HEK293 (cell line): Measurements from ENCODE around the gene VAV3.

Source experiments
- CTCF ChIA-PET: fragments of 350-600 bp; formaldehyde crosslinking; extraction: SDS; loops from one replicate; lab custom pipeline; 2021; ENCODE audit warnings: antibody characterized with exemption; lab: Yijun Ruan, JAX
- POLR2A ChIA-PET: fragments of 300-600 bp; formaldehyde crosslinking; extraction: SDS; loops from one replicate; lab custom pipeline; 2020; ENCODE audit warnings: antibody characterized with exemption, inconsistent platforms; lab: Yijun Ruan, JAX
- H3K27ac ChIP-seq: fragments of 200-500 bp; sonication (Bioruptor generic); 2 replicates; pipeline ENCODE4 v1.5.1; 2014; ENCODE audit warnings: low read depth, low read length, control low read depth, inconsistent platforms; ENCODE audit errors: extremely low read depth
- H3K36me3 ChIP-seq, 2 experiments: fragments of 200-500 bp in 1 of 2; sonication (Bioruptor generic) in 1 of 2; 1 replicate in 1 of 2; 2 replicates in 1 of 2; pipeline ENCODE4 v1.5.1; 2014 to 2017; ENCODE audit warnings: inconsistent platforms in 2 of 2, low read length in 2 of 2; ENCODE audit not compliant: control insufficient read depth in 2 of 2, insufficient read depth in 1 of 2
- H3K4me1 ChIP-seq: fragments of 200-500 bp; sonication (Bioruptor generic); 2 replicates; pipeline ENCODE4 v1.5.1; 2014; ENCODE audit warnings: mild to moderate bottlenecking, low read length, inconsistent platforms; ENCODE audit not compliant: control insufficient read depth, insufficient read depth
- H3K4me3 ChIP-seq: 2 replicates; pipeline ENCODE4 v1.5.1; 2011; ENCODE audit warnings: low read depth, mild to moderate bottlenecking, control low read depth, low read length, moderate library complexity
- H3K9me3 ChIP-seq: fragments of 200-500 bp; sonication (Bioruptor generic); 2 replicates; pipeline ENCODE4 v1.5.1; 2014; ENCODE audit warnings: low read depth, low read length, inconsistent platforms; ENCODE audit not compliant: control insufficient read depth, insufficient read depth
- BCL11B ChIP-seq: fragments of 450-650 bp; formaldehyde crosslinking; IDR thresholded peaks from 2 replicates; pipeline ENCODE4 v1.5.1; 2016; ENCODE audit warnings: low read depth, missing biosample characterization, missing genetic modification characterization
- ZBTB21 ChIP-seq: fragments of 450-650 bp; formaldehyde crosslinking; IDR thresholded peaks from 2 replicates; pipeline ENCODE4 v1.5.1; 2017; ENCODE audit warnings: missing biosample characterization, missing genetic modification characterization
- ZNF169 ChIP-seq: fragments of 450-650 bp; formaldehyde crosslinking; IDR thresholded peaks from 2 replicates; pipeline ENCODE4 v1.5.1; 2016; ENCODE audit warnings: missing biosample characterization, missing genetic modification characterization
- ZNF23 ChIP-seq: fragments of 450-650 bp; formaldehyde crosslinking; IDR thresholded peaks from 2 replicates; pipeline ENCODE4 v1.5.1; 2016; ENCODE audit warnings: missing biosample characterization, missing genetic modification characterization, borderline replicate concordance
- ZNF302 ChIP-seq: fragments of 450-650 bp; formaldehyde crosslinking; IDR thresholded peaks from 2 replicates; pipeline ENCODE4 v1.5.1; 2016; ENCODE audit warnings: missing biosample characterization, missing genetic modification characterization, low read depth
- ZNF324 ChIP-seq: fragments of 450-650 bp; formaldehyde crosslinking; IDR thresholded peaks from 2 replicates; pipeline ENCODE4 v1.5.1; 2016; ENCODE audit warnings: missing biosample characterization, missing genetic modification characterization
- ZNF610 ChIP-seq: fragments of 450-650 bp; formaldehyde crosslinking; IDR thresholded peaks from 2 replicates; pipeline ENCODE4 v1.5.1; 2016; ENCODE audit warnings: missing biosample characterization, missing genetic modification characterization, borderline replicate concordance
- ZNF654 ChIP-seq: fragments of 450-650 bp; formaldehyde crosslinking; IDR thresholded peaks from 2 replicates; pipeline ENCODE4 v1.5.1; 2016; ENCODE audit warnings: low read depth, missing biosample characterization, missing genetic modification characterization
- ZNF785 ChIP-seq: fragments of 450-650 bp; formaldehyde crosslinking; IDR thresholded peaks from 2 replicates; pipeline ENCODE4 v1.5.1; 2016; ENCODE audit warnings: missing biosample characterization, missing genetic modification characterization
- ZSCAN30 ChIP-seq: fragments of 450-650 bp; IDR thresholded peaks from 2 replicates; pipeline ENCODE4 v1.5.1; 2018; ENCODE audit warnings: missing biosample characterization, mild to moderate bottlenecking, missing genetic modification characterization, moderate library complexity
- TF ChIP-seq, protein P1 (sequence below): fragments of 450-650 bp; formaldehyde crosslinking; conservative IDR thresholded peaks from 2 replicates; pipeline ENCODE4 v1.5.1; 2016; ENCODE audit warnings: low read depth, missing biosample characterization, missing genetic modification characterization
- TF ChIP-seq, protein P2 (sequence below): sonication (generic); formaldehyde crosslinking; IDR thresholded peaks from 2 replicates; pipeline ENCODE4 v1.8.1; 2022; ENCODE audit warnings: mild to moderate bottlenecking, moderate library complexity, missing genetic modification reagents
- TF ChIP-seq, protein P3 (sequence below): fragments of 450-650 bp; formaldehyde crosslinking; IDR thresholded peaks from 2 replicates; pipeline ENCODE4 v1.5.1; 2016; ENCODE audit warnings: missing biosample characterization, missing genetic modification characterization
- TF ChIP-seq, protein P4 (sequence below): fragments of 450-650 bp; formaldehyde crosslinking; IDR thresholded peaks from 2 replicates; pipeline ENCODE4 v1.5.1; 2016; ENCODE audit warnings: missing biosample characterization, missing genetic modification characterization
- TF ChIP-seq, protein P5 (sequence below): fragments of 450-650 bp; formaldehyde crosslinking; IDR thresholded peaks from 2 replicates; pipeline ENCODE4 v1.5.0; 2017; ENCODE audit warnings: missing biosample characterization, missing genetic modification characterization, borderline replicate concordance

Gene VAV3

DNA sequence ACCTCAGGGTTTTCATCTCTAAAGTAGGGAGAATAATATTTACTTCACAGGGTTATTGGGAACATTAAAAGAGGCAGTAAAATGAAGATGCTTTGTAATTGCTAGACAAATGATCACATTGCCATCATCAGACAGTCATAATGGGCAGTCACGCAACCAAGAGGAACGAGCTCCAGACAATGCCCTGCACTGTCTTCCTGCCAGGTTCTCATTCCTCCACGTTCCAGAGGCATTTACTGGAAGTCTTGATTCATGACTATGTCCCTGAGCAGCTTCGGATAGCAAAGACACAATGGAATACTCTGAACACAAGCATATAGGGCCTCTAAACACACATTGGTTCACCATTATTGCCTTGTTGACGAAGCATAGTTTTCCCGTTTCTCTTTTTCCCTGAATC lies 434.4 kb downstream of the VAV3 start:
- Histone ChIP-seq H3K27ac (no peak overlapping the region), H3K4me1 (no peaks in the 10 kb centered on the region)
- CTCF ChIA-PET, result interaction anchor here (0.6 to 6.8 kb wide), 10 partner anchors 7 to 646 kb away, joined by 3 to 76 read pairs (median 13); no protein-coding TSS in a partner anchor

DNA sequence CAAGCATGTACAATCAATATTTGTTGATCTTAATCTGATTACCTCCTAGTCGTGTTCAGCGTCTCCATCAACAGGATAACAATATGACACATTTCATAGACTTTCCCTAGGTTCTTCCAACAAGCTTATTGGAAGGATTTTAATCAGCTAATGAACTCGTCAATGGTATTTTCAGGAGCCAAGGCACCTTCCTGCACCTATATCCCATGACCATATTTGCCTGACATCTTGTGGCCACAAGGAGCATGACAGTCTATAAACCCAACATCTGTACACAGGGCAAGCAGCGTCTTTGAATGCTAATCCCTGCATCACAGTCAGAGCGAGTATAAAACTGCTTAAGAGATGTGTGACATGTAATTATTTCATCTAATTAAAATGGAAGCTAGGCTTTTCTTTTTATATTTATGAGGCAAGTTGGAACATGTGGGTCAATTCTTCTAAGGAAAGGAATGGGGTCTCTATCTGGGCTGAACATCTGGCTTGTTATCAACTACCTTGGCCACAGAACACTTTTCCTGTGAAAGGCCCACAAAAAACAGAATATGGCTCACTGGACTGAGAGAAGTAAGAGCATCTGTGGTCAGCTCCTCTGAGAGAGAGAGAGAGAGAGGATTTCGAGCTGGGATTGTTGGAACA lies 435.4 kb downstream of the VAV3 start:
- Histone ChIP-seq H3K36me3 (no peaks in the 10 kb centered on the region), H3K9me3 (no peaks in the 10 kb centered on the region), H3K4me3 (no peak overlapping the region), H3K27ac (no peak overlapping the region), H3K4me1 (no peaks in the 10 kb centered on the region)
- CTCF ChIA-PET, result interaction anchor here (0.6 to 6.8 kb wide), 39 partner anchors 8 to 779 kb away, joined by 3 to 76 read pairs (median 4); no protein-coding TSS in a partner anchor
- TF ChIP-seq ZNF610 (tag by site-specific recombination), result no peak
- TF ChIP-seq, protein P1, sequence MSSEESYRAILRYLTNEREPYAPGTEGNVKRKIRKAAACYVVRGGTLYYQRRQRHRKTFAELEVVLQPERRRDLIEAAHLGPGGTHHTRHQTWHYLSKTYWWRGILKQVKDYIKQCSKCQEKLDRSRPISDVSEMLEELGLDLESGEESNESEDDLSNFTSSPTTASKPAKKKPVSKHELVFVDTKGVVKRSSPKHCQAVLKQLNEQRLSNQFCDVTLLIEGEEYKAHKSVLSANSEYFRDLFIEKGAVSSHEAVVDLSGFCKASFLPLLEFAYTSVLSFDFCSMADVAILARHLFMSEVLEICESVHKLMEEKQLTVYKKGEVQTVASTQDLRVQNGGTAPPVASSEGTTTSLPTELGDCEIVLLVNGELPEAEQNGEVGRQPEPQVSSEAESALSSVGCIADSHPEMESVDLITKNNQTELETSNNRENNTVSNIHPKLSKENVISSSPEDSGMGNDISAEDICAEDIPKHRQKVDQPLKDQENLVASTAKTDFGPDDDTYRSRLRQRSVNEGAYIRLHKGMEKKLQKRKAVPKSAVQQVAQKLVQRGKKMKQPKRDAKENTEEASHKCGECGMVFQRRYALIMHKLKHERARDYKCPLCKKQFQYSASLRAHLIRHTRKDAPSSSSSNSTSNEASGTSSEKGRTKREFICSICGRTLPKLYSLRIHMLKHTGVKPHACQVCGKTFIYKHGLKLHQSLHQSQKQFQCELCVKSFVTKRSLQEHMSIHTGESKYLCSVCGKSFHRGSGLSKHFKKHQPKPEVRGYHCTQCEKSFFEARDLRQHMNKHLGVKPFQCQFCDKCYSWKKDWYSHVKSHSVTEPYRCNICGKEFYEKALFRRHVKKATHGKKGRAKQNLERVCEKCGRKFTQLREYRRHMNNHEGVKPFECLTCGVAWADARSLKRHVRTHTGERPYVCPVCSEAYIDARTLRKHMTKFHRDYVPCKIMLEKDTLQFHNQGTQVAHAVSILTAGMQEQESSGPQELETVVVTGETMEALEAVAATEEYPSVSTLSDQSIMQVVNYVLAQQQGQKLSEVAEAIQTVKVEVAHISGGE, result no peak
- TF ChIP-seq, protein P2, sequence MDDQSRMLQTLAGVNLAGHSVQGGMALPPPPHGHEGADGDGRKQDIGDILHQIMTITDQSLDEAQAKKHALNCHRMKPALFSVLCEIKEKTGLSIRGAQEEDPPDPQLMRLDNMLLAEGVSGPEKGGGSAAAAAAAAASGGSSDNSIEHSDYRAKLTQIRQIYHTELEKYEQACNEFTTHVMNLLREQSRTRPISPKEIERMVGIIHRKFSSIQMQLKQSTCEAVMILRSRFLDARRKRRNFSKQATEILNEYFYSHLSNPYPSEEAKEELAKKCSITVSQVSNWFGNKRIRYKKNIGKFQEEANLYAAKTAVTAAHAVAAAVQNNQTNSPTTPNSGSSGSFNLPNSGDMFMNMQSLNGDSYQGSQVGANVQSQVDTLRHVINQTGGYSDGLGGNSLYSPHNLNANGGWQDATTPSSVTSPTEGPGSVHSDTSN (CRISPR knock-in tag), result no peak
- TF ChIP-seq, protein P3, sequence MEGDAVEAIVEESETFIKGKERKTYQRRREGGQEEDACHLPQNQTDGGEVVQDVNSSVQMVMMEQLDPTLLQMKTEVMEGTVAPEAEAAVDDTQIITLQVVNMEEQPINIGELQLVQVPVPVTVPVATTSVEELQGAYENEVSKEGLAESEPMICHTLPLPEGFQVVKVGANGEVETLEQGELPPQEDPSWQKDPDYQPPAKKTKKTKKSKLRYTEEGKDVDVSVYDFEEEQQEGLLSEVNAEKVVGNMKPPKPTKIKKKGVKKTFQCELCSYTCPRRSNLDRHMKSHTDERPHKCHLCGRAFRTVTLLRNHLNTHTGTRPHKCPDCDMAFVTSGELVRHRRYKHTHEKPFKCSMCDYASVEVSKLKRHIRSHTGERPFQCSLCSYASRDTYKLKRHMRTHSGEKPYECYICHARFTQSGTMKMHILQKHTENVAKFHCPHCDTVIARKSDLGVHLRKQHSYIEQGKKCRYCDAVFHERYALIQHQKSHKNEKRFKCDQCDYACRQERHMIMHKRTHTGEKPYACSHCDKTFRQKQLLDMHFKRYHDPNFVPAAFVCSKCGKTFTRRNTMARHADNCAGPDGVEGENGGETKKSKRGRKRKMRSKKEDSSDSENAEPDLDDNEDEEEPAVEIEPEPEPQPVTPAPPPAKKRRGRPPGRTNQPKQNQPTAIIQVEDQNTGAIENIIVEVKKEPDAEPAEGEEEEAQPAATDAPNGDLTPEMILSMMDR (tag by site-specific recombination), result peak; percentile 61
- peak; percentile 69 for TF ChIP-seq ZNF654 (tag by site-specific recombination)
- TF ChIP-seq, protein P4, sequence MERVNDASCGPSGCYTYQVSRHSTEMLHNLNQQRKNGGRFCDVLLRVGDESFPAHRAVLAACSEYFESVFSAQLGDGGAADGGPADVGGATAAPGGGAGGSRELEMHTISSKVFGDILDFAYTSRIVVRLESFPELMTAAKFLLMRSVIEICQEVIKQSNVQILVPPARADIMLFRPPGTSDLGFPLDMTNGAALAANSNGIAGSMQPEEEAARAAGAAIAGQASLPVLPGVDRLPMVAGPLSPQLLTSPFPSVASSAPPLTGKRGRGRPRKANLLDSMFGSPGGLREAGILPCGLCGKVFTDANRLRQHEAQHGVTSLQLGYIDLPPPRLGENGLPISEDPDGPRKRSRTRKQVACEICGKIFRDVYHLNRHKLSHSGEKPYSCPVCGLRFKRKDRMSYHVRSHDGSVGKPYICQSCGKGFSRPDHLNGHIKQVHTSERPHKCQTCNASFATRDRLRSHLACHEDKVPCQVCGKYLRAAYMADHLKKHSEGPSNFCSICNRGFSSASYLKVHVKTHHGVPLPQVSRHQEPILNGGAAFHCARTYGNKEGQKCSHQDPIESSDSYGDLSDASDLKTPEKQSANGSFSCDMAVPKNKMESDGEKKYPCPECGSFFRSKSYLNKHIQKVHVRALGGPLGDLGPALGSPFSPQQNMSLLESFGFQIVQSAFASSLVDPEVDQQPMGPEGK (tag by site-specific recombination), result no peak
- POLR2A ChIA-PET, result no interaction called here

More for the DNA sequence above, 434.4 kb downstream of the VAV3 start:
- POLR2A ChIA-PET, result no interaction called here
- Histone ChIP-seq H3K9me3 (no peaks in the 10 kb centered on the region), H3K4me3 (no peak overlapping the region), H3K36me3 (no peaks in the 10 kb centered on the region)
- no peak for TF ChIP-seq ZNF324 (tag by site-specific recombination)
- TF ChIP-seq ZBTB21 (tag by site-specific recombination), result no peak
- no peak for TF ChIP-seq ZNF169 (tag by site-specific recombination)
- no peak for TF ChIP-seq ZSCAN30 (tag by site-specific recombination)
- no peak for TF ChIP-seq ZNF302
- no peak for TF ChIP-seq BCL11B
- no peak for TF ChIP-seq ZNF785 (tag by site-specific recombination)
- TF ChIP-seq, protein P5, sequence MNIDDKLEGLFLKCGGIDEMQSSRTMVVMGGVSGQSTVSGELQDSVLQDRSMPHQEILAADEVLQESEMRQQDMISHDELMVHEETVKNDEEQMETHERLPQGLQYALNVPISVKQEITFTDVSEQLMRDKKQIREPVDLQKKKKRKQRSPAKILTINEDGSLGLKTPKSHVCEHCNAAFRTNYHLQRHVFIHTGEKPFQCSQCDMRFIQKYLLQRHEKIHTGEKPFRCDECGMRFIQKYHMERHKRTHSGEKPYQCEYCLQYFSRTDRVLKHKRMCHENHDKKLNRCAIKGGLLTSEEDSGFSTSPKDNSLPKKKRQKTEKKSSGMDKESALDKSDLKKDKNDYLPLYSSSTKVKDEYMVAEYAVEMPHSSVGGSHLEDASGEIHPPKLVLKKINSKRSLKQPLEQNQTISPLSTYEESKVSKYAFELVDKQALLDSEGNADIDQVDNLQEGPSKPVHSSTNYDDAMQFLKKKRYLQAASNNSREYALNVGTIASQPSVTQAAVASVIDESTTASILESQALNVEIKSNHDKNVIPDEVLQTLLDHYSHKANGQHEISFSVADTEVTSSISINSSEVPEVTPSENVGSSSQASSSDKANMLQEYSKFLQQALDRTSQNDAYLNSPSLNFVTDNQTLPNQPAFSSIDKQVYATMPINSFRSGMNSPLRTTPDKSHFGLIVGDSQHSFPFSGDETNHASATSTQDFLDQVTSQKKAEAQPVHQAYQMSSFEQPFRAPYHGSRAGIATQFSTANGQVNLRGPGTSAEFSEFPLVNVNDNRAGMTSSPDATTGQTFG (tag by site-specific recombination), result no peak
- no peak for TF ChIP-seq ZNF23 (tag by site-specific recombination)
